ENCODE data around the gene CCBE1.
"Not testable (repeated sequence)": the region's sequence is repeated elsewhere in the genome, so short reads cannot be mapped to it uniquely, and the experiment has no call there.

The CCBE1 gene

GRCh38 chr18:59656373-59656887 is 40.8 kb downstream of the CCBE1 start:
- DNase-seq (ENCODE audit: low read depth in 2 of 2): no peak

- DNase-seq (ENCODE audit: low read depth in 2 of 2): no peak
These were observed 41.5 kb downstream of the CCBE1 start for GRCh38 chr18:59655676-59656075.

GRCh38 chr18:59651071-59651470 is 46.2 kb downstream of the CCBE1 start:
- no peak for DNase-seq (ENCODE audit: low read depth in 2 of 2)

- no peak for DNase-seq (ENCODE audit: low read depth in 2 of 2)
These were observed 46.9 kb downstream of the CCBE1 start for GRCh38 chr18:59650266-59650820.

GRCh38 chr18:59649591-59649990 is 47.6 kb downstream of the CCBE1 start:
- DNase-seq (ENCODE audit: low read depth in 2 of 2): no peak

- DNase-seq (ENCODE audit: low read depth in 2 of 2): not testable (repeated sequence)
These were observed 48.8 kb downstream of the CCBE1 start for GRCh38 chr18:59648469-59648868.

- DNase-seq (ENCODE audit: low read depth in 2 of 2): no peak
These were observed 50.3 kb downstream of the CCBE1 start for GRCh38 chr18:59646963-59647307.

- no peak for DNase-seq (ENCODE audit: low read depth in 2 of 2)
These were observed 50.8 kb downstream of the CCBE1 start for GRCh38 chr18:59646228-59646962.

GRCh38 chr18:59643740-59644139 is 53.5 kb downstream of the CCBE1 start:
- no peak for DNase-seq (ENCODE audit: low read depth in 2 of 2)

- no peak for DNase-seq (ENCODE audit: low read depth in 2 of 2)
These were observed 56.5 kb downstream of the CCBE1 start for GRCh38 chr18:59640721-59641120.

GRCh38 chr18:59639821-59640220 is 57.4 kb downstream of the CCBE1 start:
- no peak for DNase-seq (ENCODE audit: low read depth in 2 of 2)

GRCh38 chr18:59639136-59639535 is 58.1 kb downstream of the CCBE1 start:
- DNase-seq (ENCODE audit: low read depth in 2 of 2): no peak

GRCh38 chr18:59633961-59634485 is 63.2 kb downstream of the CCBE1 start:
- DNase-seq (ENCODE audit: low read depth in 2 of 2): no peak

- no peak for DNase-seq (ENCODE audit: low read depth in 2 of 2)
These were observed 63.9 kb downstream of the CCBE1 start for GRCh38 chr18:59633317-59633716.

- DNase-seq (ENCODE audit: low read depth in 2 of 2): no peak
These were observed 65.5 kb downstream of the CCBE1 start for GRCh38 chr18:59631583-59632181.

GRCh38 chr18:59629894-59630293 is 67.3 kb downstream of the CCBE1 start:
- no peak for DNase-seq (ENCODE audit: low read depth in 2 of 2)

- no peak for DNase-seq (ENCODE audit: low read depth in 2 of 2)
These were observed 68.2 kb downstream of the CCBE1 start for GRCh38 chr18:59628995-59629394.

GRCh38 chr18:59627414-59627813 is 69.8 kb downstream of the CCBE1 start:
- DNase-seq (ENCODE audit: low read depth in 2 of 2): no peak

GRCh38 chr18:59624369-59624765 is 72.9 kb downstream of the CCBE1 start:
- DNase-seq (ENCODE audit: low read depth in 2 of 2): no peak

- no peak for DNase-seq (ENCODE audit: low read depth in 2 of 2)
These were observed 73.5 kb downstream of the CCBE1 start for GRCh38 chr18:59623456-59624368.

GRCh38 chr18:59621027-59621426 is 76.2 kb downstream of the CCBE1 start:
- no peak for DNase-seq (ENCODE audit: low read depth in 2 of 2)

GRCh38 chr18:59620381-59620780 is 76.8 kb downstream of the CCBE1 start:
- DNase-seq (ENCODE audit: low read depth in 2 of 2): no peak
